Activated CD4-positive, CD25-positive, alpha-beta regulatory T cell treated with anti-CD3 and anti-CD28 coated beads, Interleukin-2, amount 50 U/mL, for 72 hours (primary cell): ENCODE results near the gene ARHGAP4.
A peak's percentile ranks its signal among the peaks of the same experiment; 100 is the strongest.

Source experiments
- DNase-seq: peaks from one replicate; pipeline ENCODE4 v3.0.0; 2021

The ARHGAP4 gene

DNA sequence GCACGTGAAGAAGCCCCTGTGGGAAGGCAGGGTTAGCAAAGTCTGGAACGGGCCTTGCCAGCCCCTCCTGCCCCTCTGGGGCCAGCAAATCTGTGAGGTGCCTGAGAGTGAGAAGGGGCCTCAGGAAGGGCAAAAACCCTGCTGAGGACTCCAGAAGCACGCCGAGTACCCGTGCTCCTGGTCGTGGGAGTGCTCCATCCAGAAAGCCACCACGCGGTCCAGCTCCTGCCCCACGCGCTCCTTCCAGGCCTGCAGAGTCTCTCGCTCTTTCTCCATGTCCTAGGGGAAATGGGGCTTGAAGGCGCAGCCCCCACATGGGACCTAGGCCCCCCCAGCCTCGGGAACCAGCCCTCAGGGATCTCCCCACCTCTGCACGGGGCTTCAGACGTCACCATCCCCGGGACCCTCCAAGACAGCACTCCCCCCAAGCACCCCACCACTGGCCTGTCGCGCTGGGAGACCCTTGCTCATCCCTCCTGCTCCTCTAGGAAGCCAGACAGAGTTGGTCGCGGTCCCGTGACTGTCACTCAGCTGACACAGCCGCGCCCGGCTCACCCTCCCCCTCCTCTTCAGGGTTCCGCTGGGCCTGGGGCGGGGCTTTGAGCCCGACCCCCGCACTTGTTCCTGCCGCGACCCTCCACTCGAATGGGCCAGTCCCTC, 18.2 kb upstream of the ARHGAP4 start, which contains the start of gene RENBP:
TSS of gene RENBP (minus strand) at position 504 of the 660 bp plus-strand sequence. CDS start at position 471, 33 bp downstream.
- DNase-seq: no peak

DNA sequence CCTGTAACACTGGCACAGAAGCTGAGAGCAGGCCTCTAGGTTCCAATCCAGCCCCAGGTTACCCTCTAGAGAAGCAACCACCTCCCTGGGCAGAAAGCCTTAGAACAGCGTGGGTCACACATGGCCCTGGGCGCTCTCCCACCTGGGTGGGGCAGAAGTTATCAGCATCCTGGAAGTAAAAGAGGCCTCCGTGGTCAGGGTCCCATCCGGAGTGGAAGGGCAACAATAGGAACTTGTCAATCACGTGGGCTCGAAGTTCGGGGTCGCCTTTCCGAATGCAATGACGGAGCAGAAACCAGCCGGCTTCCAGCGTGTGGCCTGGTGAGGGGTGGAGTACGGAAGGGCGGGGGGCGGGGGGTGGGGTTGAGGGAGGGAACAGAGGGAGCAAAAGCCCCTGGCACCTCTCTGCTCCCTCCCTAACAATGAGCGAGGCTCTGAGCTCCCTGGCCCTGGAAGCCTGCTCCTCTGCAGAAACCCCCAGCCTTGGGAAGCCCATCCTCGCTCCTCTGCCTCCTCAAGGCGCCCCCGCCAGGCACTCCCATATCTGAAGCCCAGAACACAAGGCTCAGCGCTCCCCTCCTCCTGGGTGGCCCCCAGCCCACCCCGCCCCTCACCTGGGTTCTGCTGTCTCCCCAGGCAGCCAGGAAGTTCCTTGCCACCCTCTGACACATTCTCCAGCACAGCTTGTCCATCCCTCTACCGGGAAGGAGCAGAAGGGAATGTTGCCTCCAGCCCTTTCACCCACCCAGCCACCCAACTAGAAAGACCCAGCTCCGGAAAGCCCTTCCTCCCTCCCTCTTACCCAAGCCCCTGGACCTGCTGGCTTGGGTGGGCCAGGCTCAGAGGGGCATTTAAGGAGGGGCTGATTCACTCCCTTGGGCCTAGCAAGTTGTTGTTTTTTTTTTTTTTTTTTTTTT, 15.5 kb upstream of the ARHGAP4 start:
- no peak for DNase-seq

DNA sequence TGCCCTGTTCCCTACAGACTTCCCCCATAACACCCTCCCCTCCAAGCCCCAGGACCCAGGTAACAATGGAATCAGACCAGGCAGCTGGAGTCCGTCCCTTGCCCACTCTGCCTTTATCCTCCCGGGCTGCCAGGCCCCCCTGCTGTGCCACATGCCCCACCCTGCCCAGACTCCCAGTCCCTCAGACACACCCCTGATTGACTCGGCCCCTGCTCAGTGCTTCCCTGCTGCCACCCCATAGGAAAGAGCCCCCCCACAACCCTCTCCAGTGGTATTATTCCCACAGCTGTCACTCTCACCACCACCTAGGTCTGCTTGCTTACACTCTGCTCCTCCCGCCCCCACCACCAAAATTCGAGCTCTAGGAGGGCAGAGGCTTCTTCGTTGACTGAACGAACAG, 13.5 kb upstream of the ARHGAP4 start:
- no peak for DNase-seq

DNA sequence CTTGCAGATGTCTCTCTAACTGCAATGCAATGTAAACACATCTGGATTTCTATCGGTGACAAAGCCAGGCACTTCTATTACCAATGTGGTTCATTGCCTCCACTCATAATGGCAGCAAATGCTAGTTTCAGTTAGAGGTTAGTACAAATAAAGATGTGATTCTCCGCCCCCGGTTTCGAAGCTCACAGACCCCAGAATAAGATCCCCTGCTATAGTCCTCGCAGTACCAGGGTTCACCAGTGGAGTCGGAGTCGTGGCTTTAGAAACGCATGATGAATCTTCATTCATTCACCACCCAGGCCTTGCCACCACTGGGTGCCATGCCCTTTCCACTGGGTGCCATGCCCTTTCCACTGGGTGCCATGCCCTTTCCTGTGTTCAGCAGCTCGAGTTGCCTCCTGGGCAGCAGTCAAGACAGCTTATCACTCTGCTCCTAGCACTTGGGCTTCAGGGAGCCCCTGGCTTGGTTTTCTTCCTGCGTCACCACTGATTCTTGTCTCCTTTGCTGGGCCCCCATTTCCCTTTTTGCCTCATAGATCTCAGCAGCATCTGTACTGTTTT, 12.2 kb upstream of the ARHGAP4 start:
- DNase-seq: no peak

DNA sequence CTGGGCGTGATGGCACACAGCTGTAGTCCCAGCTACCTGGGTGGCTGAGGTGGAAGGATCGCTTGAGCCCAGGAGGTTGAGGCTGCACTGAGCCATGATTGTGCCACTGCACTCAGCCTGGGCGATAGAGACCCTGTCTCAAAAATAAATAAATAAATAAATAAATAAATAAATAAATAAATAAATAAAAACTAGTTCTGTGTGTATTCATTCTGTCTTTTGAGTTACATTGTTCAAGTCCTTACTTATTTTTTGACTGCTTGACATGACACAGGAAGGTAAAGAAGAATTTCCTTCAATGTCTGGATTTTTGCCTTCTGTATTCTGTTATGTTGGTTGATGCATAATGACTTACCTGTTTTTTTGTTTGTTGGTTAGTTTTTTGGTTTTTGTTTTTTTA, 11.0 kb upstream of the ARHGAP4 start:
- no peak for DNase-seq

DNA sequence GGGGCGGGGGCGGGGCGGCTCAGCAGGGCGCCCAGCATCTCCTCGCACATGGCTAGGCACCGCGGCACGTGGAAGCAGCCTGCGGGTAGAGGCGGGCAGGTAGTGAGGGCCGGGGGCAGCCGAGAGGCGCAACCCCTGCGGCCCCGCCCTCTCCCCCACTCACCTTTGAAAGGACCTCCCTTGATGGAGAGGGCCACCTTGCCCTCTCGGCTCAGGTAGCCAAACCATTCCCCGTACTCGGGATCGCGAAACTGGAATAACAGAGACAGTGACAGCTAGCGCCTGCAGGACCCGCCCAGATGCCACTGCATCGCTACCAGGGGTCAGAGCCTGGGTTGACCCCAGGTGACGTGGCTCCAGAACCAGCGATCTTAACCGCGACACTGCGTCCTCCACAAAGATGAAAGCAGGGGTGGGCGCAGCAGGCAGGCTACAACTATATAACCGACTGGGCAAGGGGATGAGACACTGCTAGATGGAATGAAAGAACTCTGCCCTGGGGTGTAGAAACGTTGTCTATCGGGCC, 9.3 kb upstream of the ARHGAP4 start:
- no peak for DNase-seq

DNA sequence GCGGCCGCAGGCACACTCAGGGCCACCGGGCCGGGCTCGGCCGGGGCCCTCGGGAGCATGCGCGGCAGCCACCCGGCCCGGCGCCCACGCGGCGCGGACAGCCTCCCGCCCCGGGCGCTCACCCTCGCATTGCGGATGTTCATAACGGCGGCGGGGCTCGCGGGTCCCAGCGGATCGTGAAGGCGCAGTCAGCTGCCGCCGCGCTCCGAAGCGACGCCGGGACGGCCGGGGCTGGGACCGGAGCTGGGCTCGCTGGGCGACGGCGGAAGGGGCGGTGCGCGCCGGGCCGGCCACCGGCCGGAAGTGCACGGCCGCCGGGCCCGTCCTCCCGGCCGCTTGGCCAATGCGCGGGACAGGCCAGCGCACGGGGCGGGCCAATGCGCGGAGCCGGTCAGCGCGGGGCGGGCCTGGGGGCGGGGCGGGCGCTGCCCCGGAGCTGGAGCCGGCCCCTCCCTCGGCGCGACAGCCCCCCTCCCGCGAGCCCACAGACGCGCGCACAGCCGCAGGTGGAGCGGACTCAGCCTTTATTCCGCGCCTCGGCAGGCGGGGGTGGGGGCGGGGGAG, 8.8 kb upstream of the ARHGAP4 start, which contains the start of gene NAA10:
TSS of gene NAA10 (minus strand) at position 276 of the 564 bp plus-strand sequence. CDS start at position 143, 133 bp downstream.
- peak; percentile 78 for DNase-seq

DNA sequence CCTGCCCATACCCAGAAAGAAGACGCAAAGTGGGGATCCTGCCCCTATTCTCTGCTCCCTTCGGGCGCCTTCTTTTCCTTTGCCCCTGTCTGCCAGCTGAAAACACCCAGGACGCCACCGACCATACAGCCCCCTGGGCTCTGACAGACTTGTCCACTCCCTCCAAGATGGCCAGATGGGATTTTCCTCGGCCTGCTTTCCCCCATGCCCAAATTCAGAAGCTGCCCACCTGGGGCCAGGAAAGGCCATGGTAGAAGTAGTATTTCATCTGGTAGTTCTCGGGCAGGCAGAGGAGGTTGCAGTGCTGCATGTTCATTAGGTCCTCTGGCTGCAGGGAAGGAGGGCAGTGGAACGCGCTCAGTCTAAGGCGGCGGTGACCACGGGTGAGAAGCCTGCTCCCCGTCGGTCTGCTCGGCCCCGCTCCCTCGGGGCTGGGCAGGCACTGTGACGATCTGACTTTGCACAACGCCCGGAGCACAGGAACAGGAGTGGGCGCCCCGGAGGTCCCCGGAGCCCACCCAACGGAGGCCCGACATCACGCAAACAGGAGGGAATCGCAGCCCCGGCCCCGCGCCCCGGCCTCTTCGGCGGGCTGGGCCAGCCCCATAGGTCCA, 8.2 kb upstream of the ARHGAP4 start:
- no peak for DNase-seq

DNA sequence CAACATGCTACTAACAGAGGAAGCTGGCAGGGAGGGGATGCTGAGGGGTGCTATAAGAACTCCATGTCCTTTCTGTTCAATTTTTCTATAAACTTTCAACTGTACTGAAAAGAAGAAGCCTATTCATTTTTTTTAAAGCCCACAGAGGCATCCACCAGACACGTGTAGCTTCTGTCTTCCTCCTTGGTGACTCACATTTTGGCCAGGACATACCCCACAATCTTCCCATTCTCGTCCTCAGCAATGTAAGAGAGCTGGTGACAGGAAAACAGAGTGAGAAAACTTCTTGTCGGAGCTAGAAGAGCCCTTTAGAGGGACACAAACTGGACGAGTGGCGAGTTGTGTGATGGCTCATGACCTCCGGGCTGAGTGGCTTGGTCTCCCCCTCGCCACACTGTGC, 7.7 kb upstream of the ARHGAP4 start:
- DNase-seq: no peak

DNA sequence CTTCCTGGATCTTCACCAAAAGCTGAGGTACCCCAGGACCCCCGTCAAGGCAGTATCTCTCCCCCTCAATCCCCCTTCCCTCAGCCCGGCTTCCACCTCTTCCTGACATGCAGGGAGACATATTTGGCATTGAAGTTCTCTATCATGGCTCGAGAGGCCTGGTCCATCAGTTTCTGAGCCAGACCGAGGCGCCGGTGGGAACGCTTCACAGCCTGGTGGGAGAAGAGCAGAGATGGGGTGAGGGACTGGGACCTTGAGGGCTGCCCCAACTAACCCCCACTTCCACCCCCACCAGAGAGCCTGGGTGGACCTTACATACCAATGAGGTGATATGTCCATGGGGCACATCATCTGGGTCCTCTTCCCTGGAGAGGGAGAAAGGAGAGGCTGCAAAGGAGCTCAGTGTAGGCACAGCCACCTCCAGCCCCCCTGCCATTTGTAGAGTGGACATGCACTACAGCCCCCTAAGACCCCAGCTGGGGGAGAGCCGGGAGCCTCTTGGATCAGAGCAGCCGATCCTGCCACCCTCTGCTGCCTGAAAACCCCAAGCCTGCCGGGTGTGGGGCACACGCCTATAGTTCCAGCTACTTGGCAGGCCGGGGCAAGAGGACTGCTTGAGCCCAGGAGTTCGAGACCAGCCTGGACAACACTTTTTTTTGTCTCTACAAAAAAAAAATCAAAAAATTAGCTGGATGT, 6.3 kb upstream of the ARHGAP4 start:
- DNase-seq: no peak

DNA sequence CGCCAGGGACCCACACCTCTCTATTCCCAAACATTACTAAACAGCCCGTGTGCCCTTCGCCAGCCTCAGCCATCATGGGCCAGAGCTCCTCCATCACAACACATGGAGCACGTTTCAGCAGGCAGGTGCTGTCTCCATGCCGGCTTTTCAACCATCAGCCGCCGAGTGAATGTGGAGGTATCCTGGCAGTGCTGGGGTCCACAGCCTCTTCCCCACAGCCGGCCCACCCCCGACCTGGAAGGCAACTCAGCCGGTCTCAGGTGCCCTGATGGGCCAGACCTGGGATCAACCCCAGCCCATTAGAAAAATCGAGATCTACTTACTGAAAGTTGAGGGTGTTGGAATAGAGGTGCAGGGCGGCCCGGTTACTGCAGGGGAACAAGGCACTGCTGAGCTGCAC, 5.7 kb upstream of the ARHGAP4 start:
- DNase-seq: no peak

DNA sequence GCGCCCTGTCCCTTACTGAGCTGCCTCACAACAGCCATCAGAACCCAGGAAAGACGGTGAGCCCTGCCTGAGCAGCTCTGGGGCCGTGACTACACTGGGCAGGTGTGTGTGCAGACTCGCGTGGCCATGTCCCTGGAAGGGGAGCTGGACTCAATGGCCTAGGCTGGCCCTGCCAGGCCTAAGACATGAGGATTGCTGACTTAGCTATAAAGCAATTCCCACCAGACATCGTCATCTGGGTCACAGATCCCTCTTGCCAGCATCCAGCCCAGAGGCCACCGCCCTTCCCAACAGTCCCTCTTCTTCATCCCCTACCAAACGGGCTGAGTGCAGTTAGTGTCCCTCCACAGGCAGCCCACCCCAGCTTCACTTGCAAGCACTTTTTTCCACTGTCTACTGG, 5.1 kb upstream of the ARHGAP4 start:
- no peak for DNase-seq

DNA sequence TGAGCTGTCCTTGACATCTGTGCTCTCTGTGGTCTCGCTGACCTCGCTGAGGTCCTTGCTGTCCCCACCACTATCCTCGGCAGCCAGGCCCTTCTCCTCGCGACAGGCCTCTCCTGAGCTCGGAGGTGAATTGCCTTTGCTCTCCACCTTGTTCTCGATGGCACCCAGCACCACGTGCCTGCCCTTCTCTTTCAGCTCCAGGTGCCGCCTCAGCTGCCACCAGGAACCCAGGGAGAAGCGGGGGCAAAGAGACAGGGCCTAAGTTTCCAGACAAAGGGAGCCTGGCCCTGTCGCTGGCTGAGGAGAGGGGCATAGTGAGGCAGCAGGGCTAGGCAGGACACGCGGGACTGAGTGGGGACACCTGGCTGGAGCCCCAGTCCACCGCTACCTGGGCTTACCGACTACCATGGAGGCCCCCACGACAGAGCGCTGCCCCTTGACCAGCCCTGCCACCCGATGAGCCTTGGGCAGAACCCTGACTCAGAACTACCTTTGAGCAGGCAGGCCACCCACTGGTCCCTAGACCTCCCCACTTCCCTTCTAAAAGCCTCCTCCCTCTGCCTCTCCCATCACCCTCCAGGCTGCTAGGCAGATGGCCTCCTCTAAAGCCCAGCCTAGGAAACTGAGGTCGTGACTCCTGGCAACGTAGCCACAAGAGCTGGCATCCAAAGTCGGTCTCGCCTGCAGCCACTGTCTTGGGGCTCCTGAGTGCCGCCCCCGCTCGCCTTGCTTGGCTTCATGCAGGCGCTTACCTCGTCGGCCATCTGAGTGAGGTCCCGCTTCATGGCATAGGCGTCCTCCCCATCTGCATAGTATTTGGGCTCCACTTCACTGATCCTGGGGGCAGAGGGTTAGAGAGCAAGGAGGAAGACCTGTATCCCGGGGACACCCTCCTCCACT, 4.2 kb upstream of the ARHGAP4 start:
- DNase-seq: no peak

DNA sequence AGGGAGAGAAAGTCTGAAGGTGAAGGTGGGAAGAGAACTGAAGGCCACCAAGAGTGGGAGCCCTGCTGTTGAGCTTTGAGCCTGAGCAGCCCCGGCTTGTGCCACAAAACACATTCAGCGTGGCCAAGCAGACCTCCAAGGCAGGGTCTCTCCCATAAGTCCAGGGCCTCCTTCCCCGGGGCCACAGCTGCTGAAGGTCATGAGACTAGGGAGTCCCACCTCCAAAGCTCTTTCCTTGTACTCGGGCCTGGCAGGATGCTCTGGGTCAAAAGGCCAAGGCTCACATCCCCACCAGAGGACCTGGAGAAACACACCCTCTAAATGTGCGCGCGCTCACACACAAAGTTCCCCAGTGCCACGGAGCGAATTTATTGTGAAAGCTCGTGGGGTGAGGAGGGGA, 3.5 kb upstream of the ARHGAP4 start:
- DNase-seq: no peak

DNA sequence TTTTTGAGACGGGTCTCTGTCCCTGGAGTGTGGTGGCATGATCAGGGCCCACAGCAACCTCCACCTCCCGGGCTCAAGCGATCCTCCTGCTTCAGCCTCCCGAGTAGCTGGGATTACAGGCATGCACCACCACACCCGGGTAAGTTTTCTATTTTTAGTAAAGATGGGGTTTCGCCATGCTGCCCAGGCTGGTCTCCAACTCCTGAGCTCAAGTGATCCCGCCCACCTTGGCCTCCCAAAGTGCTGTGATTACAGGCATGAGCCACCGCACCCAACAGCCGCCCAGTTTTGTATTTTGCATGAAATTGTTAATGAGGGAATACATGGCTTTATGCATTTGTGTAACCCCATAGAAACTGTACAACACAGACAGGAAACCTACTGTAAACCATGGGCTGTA, 2.8 kb upstream of the ARHGAP4 start:
- DNase-seq: no peak

DNA sequence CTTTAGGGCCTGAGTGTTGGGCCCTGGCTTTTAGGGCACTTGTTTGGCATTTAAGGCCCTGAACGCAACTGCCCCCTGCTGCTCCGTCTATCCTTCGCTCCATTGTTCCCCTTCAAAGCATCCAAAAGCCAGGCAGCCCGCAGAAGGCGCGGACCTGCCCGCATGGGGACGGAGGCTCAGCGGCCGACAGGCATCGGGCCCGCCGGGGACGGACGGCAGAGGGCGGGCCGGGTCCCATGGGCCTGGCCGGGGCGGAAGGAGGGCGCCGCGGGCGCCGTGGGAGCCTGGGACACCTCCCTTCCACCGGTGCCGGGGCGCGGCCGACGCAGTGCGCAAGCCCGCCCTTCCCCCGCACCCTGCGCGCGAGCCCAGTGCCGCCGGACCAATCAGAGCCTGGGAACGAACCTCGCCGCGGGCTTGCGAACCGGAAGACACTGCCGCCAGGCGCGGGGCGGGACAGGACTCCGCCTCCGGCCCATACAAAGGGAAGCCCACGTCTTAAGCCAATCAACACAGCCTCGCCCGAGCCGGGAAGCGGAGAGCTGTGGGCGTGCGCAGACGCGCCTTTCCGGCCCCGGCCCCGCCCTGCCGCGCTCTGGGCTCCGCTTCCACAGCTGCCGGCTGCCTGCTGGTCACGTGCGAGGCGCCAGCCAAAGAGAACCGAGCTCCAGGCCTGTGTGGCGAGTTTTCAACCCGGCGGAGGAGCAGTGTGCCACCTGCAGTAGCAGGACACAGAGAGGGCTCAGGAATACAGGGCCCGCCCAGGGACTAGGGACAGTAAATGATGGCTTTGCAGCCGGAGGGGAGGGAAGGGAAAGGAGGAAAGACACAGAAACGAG, 2.1 kb upstream of the ARHGAP4 start:
- DNase-seq: peak; percentile 97

DNA sequence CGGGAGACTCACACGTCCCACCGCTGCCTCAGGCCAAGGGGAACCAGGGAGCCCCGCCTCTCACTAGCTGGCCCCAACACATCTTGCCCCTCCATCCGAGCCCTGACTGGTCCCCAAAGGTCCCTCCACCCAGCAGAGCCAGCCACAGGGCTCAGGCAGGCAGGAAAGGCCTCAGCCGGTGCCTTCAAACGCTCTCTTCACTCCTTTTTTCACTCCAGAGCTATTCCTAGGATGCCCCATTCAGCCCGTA, 1.5 kb upstream of the ARHGAP4 start:
- peak; percentile 53 for DNase-seq

DNA sequence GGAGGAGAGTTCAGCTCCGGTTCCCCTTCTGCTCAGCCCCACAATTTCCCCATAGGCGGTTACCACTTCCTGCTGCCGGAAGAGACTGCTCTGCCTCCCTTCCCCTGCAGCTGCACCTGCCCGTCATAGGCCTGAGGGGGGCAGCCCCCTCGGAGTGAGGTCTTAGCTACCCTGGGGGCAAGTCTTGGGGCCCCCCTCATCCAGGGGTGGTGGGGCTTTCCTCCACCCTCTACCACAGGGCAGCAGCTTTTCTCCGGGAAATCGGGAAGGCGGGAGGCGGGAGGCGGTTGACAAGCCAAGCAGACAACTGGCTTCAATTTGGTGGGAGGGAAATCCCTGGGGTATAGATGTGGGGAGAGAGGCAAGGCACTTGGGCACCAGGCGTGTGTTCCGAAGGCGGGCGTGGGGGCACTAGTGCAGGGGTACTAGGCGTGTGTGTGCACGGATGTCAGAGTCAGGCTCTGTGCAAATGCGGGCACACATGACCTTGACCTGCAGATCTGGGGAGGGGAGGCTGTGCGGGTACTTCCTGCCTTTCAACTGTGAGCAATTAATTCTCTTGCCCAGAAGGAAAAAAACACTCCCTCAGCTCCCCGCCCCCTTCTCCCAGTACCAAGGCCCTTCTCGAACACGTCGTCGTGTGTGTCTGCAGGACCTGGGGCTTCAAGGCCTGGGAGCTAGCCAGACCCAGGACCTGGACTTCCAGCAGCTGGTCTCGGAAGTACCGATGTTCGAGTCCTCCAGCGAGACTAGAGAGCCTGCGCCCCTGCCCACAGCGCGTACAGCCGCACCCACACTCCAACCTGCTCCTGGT, 1.0 kb upstream of the ARHGAP4 start:
- peak; percentile 72 for DNase-seq

DNA sequence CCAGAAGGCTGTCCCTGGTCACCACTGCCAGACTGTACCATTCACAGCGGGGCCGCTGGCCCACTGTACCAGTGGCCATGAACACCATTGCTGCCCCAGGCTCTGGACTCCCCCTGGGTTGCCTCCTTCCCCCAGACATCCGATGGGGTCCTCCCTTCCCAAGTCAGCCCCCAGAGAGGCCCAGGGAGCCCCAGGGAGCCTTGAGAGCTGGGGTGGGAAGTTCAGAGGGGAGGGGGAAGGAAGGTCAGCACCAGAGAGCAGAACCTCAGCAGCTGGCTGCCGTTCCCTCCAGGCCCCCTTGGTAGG, 441 bp upstream of the ARHGAP4 start:
- no peak for DNase-seq

DNA sequence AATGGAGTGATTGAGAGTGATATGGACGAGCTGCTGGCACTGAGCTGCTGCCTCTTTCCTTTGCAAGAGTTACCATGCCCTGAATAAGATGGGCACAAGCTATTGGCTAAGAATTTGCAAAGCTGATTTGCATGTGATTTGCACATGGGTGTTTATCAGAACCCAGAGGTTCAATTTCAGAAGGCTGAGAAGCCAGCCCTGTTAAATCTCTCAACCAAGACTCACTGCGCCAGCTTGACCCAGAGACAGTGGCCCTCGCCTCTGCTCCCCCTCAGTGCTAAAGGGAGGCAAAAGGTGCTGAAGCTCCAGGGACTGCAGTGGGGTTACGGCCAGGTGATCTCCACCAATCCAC, 701 bp downstream of the ARHGAP4 start:
- no peak for DNase-seq
